Measurements from ENCODE around the gene PRICKLE2. TPM values are rescaled to one million over a fixed set of nuclear protein-coding genes. Genes with fewer than 3 reads are reported as not detected.

Gene PRICKLE2
- total RNA-seq, 1 donor from 2014 or later, result 5.1 TPM

DNA sequence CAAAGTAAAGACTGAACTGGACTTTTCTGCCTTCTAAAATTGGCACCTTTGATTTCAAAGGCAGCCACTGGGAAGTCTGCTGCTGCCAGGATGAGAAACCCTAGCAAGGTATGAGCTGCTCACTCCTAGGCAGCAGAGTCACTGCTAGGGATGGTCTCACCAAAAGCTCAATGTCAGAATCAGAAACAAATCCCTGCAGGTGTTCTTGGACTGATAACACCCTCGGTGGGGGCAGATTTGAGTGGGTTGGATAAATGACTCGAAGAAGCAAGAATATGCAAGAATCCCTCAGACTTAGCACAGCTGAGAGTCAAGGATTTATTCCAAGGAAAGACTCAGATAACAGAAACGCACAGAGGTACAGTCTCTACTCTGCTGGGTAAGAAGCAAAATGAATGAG is 90.4 kb downstream of the PRICKLE2 start:
- no peak overlapping the region for H3K4me3 ChIP-seq (ENCODE audit: low read depth, low read length)

DNA sequence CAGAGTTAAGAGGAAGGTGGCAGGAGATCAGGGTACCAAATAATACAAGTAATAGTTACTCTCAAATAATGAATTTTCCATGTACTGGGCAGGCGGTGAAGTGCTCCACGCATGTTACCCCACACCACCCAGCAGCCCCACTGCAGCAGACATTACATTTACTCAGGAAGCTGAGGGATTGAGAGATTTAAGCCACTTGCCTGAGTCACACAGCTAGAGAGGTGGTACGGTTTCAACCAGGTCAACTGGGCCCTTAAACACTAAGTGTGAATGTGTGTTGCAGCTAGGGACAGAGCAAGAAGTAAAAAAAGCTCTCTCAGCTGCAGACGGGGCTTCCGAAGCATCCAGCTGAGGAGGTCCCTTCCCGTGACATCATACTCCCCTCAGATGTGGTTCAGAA is 91.3 kb downstream of the PRICKLE2 start:
- TF ChIP-seq, protein P1, sequence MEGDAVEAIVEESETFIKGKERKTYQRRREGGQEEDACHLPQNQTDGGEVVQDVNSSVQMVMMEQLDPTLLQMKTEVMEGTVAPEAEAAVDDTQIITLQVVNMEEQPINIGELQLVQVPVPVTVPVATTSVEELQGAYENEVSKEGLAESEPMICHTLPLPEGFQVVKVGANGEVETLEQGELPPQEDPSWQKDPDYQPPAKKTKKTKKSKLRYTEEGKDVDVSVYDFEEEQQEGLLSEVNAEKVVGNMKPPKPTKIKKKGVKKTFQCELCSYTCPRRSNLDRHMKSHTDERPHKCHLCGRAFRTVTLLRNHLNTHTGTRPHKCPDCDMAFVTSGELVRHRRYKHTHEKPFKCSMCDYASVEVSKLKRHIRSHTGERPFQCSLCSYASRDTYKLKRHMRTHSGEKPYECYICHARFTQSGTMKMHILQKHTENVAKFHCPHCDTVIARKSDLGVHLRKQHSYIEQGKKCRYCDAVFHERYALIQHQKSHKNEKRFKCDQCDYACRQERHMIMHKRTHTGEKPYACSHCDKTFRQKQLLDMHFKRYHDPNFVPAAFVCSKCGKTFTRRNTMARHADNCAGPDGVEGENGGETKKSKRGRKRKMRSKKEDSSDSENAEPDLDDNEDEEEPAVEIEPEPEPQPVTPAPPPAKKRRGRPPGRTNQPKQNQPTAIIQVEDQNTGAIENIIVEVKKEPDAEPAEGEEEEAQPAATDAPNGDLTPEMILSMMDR (conservative IDR thresholded peaks at IDR 0.05; ENCODE audit: low read depth, low read length), result no peak
- DNase-seq (ENCODE audit: low read depth), result no peak

More for the DNA sequence above, 90.4 kb downstream of the PRICKLE2 start:
- DNase-seq (ENCODE audit: low read depth), result no peak
- TF ChIP-seq, protein P1 (conservative IDR thresholded peaks at IDR 0.05; ENCODE audit: low read depth, low read length), result no peak

DNA sequence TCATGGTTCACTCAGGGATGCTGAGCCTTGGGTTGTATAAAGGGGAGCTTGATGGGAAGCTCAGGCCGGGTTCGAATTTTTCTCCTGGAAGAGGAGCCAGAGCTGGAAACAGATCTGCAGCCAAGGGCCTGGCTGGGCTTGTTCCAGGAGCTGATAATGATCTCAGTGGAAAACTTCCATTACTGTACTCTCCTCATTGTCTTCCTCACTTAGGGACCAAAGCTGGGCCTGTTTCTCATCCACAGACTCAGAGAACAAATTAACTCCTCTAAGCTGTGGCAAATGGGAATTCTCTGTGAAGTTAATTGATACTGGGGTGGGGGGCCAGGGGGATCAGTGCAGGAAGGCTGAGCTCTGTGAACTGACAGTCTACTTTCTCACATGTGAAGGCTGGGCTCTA is 92.0 kb downstream of the PRICKLE2 start:
- TF ChIP-seq, protein P1 (conservative IDR thresholded peaks at IDR 0.05; ENCODE audit: low read depth, low read length), result no peak
- DNase-seq (ENCODE audit: low read depth), result no peak
- no peak overlapping the region for H3K4me3 ChIP-seq (ENCODE audit: low read depth, low read length)

More for the DNA sequence above, 91.3 kb downstream of the PRICKLE2 start:
- H3K4me3 ChIP-seq (ENCODE audit: low read depth, low read length), result no peak overlapping the region

DNA sequence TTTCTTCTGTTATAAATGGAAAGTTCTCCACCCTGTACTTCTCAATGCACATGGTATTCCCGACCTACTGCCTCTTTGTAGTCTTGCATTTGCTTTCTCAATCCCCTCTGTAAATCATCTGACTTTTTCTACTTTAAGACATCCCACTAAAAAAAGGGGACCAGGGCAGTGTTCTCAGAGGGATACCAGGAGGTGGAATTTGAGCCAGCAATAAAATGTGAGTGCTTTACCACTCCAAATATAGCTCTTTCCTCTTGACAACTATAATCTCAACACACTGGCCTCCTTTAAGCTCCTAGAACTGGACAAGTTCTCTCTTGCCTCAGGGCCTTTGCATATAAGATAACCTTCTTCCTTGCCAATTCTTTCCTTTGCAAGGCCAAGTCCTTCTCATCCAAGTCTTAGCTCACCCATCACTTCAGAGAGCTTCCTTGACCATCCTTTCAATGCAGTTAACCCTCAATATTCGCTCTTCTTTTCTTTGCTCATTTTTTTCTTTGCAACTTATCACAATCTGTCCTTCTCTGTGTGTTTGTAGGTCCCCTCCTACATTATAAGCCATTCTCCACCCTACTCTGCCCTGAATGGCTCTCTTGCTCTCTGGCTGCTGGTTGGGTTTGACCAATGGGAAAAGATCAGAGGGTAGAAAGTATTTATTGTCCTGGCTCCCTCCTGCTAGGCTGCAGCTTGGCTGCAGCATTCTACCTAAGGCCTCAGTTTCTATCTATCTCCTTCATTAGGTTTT is 93.4 kb downstream of the PRICKLE2 start:
- no peak overlapping the region for H3K4me3 ChIP-seq (ENCODE audit: low read depth, low read length)
- DNase-seq (ENCODE audit: low read depth), result no peak
- TF ChIP-seq, protein P1 (conservative IDR thresholded peaks at IDR 0.05; ENCODE audit: low read depth, low read length), result no peak

GRCh38 chr3:64130436-64130835 is 94.8 kb downstream of the PRICKLE2 start:
- TF ChIP-seq, protein P1 (conservative IDR thresholded peaks at IDR 0.05; ENCODE audit: low read depth, low read length), result no peak
- H3K4me3 ChIP-seq (ENCODE audit: low read depth, low read length), result no peak overlapping the region
- DNase-seq (ENCODE audit: low read depth), result no peak

DNA sequence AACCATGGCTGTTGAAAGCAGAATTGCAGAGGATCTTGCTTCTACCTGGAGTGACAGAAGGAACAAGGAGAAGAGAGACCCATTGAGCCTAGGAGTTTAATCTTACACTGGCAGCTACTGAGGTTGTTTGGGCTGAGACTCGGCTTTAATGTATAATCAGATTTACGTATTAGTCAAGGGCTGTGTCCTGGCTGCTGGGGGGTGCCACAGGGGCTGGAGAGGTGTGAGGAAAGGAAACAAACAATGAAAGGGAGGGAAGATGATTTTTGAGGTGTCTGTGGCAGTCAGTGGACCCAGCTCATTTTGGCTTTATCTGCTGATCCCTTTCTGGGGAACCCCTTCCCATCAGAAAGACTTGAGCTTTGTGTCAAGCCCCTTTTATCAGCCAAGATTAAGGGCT is 95.7 kb downstream of the PRICKLE2 start:
- no peak overlapping the region for H3K4me3 ChIP-seq (ENCODE audit: low read depth, low read length)
- DNase-seq (ENCODE audit: low read depth), result no peak
- TF ChIP-seq, protein P1 (conservative IDR thresholded peaks at IDR 0.05; ENCODE audit: low read depth, low read length), result no peak

GRCh38 chr3:64129106-64129505 is 96.2 kb downstream of the PRICKLE2 start:
- H3K4me3 ChIP-seq (ENCODE audit: low read depth, low read length), result no peak overlapping the region
- TF ChIP-seq, protein P1 (conservative IDR thresholded peaks at IDR 0.05; ENCODE audit: low read depth, low read length), result no peak
- no peak for DNase-seq (ENCODE audit: low read depth)

All from epithelial cell of proximal tubule (primary cell).